ENCODE data around the gene MRO. TPM values are rescaled to one million over a fixed set of nuclear protein-coding genes. Genes with fewer than 3 reads are reported as not detected.

MRO gene
- total RNA-seq, 1 experiment from 2014 or later = 0.32 TPM

DNA sequence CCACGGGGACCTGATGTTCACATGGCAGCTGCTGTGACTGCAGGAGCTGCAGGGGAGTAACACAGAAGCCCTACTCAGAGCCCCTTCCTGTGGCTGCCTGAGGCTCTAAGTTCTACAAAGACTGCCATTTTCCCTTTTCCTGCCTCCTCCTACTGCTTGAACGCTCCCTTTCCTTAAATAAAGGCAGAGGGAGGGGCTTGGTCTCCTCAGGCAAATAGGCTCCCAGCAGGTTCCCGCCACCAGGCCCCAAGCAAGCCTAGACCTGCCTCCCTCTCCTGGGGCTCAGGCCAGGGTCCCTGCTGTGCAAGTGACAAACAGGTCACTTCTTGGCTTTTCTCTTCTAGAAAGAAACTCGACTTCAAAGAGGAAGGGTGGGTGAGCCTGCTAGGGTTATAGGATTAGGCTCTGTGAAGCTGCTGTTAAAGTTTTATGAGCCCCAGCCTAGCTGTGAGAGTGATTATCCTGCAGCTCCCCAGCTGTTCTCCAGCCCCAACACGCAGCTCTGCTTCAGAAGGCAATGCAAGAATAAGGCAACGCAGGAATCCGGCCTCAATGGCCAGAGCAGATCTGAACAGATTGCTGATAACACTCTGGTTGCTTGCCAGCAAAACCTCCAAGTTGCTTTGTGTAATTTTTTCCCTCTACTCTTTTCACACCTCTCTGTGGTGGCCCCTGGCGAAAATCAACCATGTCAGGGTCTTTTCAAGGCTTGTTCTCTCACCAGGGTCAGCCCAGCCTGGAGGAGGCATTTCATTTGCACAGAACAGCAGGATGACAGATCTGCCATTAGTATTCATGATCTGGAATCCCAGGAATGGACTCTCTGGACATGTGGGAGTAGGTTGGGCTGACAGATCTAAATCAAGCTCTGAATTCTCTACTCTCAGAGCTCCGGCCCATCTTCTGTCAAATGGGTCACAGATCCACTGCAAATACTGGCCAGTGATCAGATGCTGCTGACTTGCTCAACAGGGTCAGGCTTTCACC, 71.3 kb downstream of the MRO start:
- H3K27me3 ChIP-seq (replicated peaks; ENCODE audit: insufficient read depth, low read depth, low read length, poor library complexity) = no peaks in the 10 kb centered on the region
- intact Hi-C loops (cut with micrococcal nuclease; ENCODE audit: unreplicated experiment) = no loop called here
- CTCF ChIA-PET = no interaction called here

DNA sequence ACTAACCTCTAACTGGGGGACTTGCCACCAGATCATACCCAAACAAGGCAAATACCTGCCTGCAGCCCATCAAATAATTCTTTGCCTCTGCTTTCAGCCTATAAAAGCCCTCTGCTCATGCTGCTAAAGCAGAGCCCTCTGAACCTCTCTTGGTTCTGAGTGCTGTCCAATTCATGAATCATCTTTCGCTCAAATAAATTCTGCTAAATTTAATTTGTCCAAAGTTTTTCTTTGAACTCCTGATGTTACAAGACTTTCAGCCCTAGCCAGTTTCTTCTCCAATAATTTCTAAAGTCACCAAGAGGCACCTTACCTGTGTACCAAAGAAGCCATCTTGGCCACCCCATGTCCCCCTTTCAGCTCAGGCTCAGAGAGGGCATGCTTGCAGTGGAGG, 72.0 kb downstream of the MRO start:
- intact Hi-C loops (cut with micrococcal nuclease; ENCODE audit: unreplicated experiment) = no loop called here
- CTCF ChIA-PET = no interaction called here
- TF ChIP-seq EZH2 (IDR thresholded peaks at IDR 0.05; ENCODE audit: borderline replicate concordance, low read depth, low read length, poor library complexity, severe bottlenecking) = no peak
- TF ChIP-seq, protein P1, sequence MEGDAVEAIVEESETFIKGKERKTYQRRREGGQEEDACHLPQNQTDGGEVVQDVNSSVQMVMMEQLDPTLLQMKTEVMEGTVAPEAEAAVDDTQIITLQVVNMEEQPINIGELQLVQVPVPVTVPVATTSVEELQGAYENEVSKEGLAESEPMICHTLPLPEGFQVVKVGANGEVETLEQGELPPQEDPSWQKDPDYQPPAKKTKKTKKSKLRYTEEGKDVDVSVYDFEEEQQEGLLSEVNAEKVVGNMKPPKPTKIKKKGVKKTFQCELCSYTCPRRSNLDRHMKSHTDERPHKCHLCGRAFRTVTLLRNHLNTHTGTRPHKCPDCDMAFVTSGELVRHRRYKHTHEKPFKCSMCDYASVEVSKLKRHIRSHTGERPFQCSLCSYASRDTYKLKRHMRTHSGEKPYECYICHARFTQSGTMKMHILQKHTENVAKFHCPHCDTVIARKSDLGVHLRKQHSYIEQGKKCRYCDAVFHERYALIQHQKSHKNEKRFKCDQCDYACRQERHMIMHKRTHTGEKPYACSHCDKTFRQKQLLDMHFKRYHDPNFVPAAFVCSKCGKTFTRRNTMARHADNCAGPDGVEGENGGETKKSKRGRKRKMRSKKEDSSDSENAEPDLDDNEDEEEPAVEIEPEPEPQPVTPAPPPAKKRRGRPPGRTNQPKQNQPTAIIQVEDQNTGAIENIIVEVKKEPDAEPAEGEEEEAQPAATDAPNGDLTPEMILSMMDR (conservative IDR thresholded peaks at IDR 0.05; ENCODE audit: low read depth, low read length) = no peak

More for the DNA sequence above, 71.3 kb downstream of the MRO start:
- no TSS peak for BruUV-seq (replicated peaks)
- H3K4me1 ChIP-seq (ENCODE audit: insufficient read depth, low read length, poor library complexity, severe bottlenecking) = peaks cover 16% of the 10 kb centered on the region
- no peaks in the 10 kb centered on the region for H3K9me3 ChIP-seq (ENCODE audit: low read depth, low read length, poor library complexity, severe bottlenecking)
- TF ChIP-seq, protein P1 (conservative IDR thresholded peaks at IDR 0.05; ENCODE audit: low read depth, low read length) = no peak
- TF ChIP-seq EZH2 (IDR thresholded peaks at IDR 0.05; ENCODE audit: borderline replicate concordance, low read depth, low read length, poor library complexity, severe bottlenecking) = no peak
- H3K4me3 ChIP-seq (ENCODE audit: low read depth, low read length, poor library complexity, severe bottlenecking) = no peak overlapping the region
- H3K27ac ChIP-seq (ENCODE audit: low read depth, low read length, poor library complexity, severe bottlenecking) = peak overlapping the region; percentile 60
- peak; percentile 89 for DNase-seq (ENCODE audit: low spot score)
- POLR2A ChIA-PET (ENCODE audit: low non-redundant PET) = no interaction called here
- no peaks in the 10 kb centered on the region for H3K36me3 ChIP-seq (ENCODE audit: insufficient read depth, low read length, poor library complexity, severe bottlenecking)

DNA sequence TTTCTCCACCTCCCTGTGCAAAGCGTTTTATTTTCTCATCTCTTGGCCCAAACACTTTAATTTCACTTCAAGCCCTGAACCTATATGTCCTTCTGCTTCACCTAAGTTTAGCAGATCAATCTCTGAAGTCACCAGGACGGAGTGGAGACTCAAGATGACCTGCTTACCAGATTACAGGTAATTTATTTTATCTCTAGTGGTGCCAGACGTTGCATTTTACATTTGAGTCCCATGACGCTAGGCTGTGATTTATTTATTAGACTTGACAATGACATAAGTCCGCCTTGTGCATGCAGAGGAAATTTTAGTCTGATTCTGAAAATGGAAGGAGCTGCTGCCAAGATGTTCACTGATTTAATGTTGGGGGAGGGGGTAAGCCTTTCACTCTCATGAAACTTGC, 73.9 kb downstream of the MRO start:
- H3K27ac ChIP-seq (ENCODE audit: low read depth, low read length, poor library complexity, severe bottlenecking) = no peak overlapping the region
- no TSS peak for BruUV-seq (replicated peaks)
- intact Hi-C loops (cut with micrococcal nuclease; ENCODE audit: unreplicated experiment) = no loop called here
- no peaks in the 10 kb centered on the region for H3K9me3 ChIP-seq (ENCODE audit: low read depth, low read length, poor library complexity, severe bottlenecking)
- DNase-seq (ENCODE audit: low spot score) = no peak
- POLR2A ChIA-PET (ENCODE audit: low non-redundant PET) = no interaction called here
- CTCF ChIA-PET = no interaction called here
- no peak overlapping the region for H3K4me3 ChIP-seq (ENCODE audit: low read depth, low read length, poor library complexity, severe bottlenecking)
- no peaks in the 10 kb centered on the region for H3K36me3 ChIP-seq (ENCODE audit: insufficient read depth, low read length, poor library complexity, severe bottlenecking)
- peaks cover 16% of the 10 kb centered on the region for H3K4me1 ChIP-seq (ENCODE audit: insufficient read depth, low read length, poor library complexity, severe bottlenecking)
- no peaks in the 10 kb centered on the region for H3K27me3 ChIP-seq (replicated peaks; ENCODE audit: insufficient read depth, low read depth, low read length, poor library complexity)
- TF ChIP-seq EZH2 (IDR thresholded peaks at IDR 0.05; ENCODE audit: borderline replicate concordance, low read depth, low read length, poor library complexity, severe bottlenecking) = no peak
- TF ChIP-seq, protein P1 (conservative IDR thresholded peaks at IDR 0.05; ENCODE audit: low read depth, low read length) = no peak

More for the DNA sequence above, 72.0 kb downstream of the MRO start:
- POLR2A ChIA-PET (ENCODE audit: low non-redundant PET) = no interaction called here
- Histone ChIP-seq H3K27me3 (replicated peaks; ENCODE audit: insufficient read depth, low read depth, low read length, poor library complexity) (no peaks in the 10 kb centered on the region), H3K4me1 (ENCODE audit: insufficient read depth, low read length, poor library complexity, severe bottlenecking) (peaks cover 16% of the 10 kb centered on the region), H3K36me3 (ENCODE audit: insufficient read depth, low read length, poor library complexity, severe bottlenecking) (no peaks in the 10 kb centered on the region), H3K4me3 (ENCODE audit: low read depth, low read length, poor library complexity, severe bottlenecking) (no peak overlapping the region), H3K27ac (ENCODE audit: low read depth, low read length, poor library complexity, severe bottlenecking) (peak overlapping the region; percentile 57), H3K9me3 (ENCODE audit: low read depth, low read length, poor library complexity, severe bottlenecking) (no peaks in the 10 kb centered on the region)
- no peak for DNase-seq (ENCODE audit: low spot score)
- no TSS peak for BruUV-seq (replicated peaks)

Other genes starting within 250 kb of the MRO start
- 55.3 and 60.0 TPM in 2 replicates for gene ME2, start 59.1 kb upstream of the MRO start, total RNA-seq (2021)
- 8.7 and 9.9 TPM in 2 replicates for gene ELAC1, start 148.0 kb upstream of the MRO start, total RNA-seq (2021)
- gene SMAD4, start 210.2 kb upstream of the MRO start, total RNA-seq (2021) = 120 TPM in 2 replicates